ENCODE measurements around the gene RNF212. TPM values are rescaled to one million over a fixed set of nuclear protein-coding genes. Genes with fewer than 3 reads are reported as not detected.
A peak's percentile ranks its signal among the peaks of the same experiment; 100 is the strongest.

Gene RNF212
- total and polyA plus RNA-seq, 2 of the 13 experiments (the other 11 are each of a cell fraction or from before 2014, with no cell fraction given) = not detected

DNA sequence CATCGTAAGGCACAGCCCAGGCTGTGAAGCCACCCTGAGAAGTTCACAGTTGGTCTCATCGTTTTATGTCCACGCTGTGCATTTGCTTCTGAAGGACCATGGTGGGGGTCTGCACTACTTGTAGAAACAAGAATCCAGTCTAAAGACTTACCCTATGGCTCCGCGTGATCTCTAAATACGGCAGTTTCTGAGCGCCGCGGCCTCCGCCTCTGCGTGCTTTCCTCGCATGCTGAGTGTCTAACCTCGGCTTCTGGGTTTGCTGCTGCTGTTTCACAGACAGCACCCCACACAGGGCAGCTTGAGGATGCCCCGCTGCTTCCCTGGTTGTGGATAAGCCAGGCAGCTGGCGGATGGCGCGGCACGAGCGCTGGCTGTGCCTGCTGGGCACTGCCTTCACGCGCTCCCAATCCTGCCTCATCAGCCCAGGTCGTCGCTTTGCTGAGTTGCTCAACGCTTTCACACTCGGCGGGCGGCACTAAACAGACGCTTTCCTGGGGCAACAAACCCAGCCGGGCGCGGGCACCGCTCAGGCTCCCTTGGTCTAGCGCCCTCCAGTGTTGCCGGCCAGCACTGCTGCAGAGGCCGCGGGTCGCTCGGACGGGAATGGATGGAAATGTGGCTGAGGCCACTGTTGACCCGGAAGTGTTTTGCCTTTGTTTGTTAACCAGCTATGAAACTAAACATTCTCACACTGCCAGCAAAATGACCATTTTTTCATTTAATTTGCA is 62.7 kb downstream of the RNF212 start:
- no peaks in the 10 kb centered on the region for H3K36me3 ChIP-seq (replicated peaks in 1 of 2; ENCODE audit: control insufficient read depth in 1 of 2, insufficient read depth in 2 of 2, low read length in 2 of 2)
- POLR2A ChIA-PET = no interaction called here
- CTCF ChIA-PET (ENCODE audit: low intra/inter-chr PET ratio, low total read pairs) = no interaction called here
- no peak overlapping the region for H3K9ac ChIP-seq (ENCODE audit: insufficient read depth, low read depth, low read length)
- H3K4me3 ChIP-seq (replicated peaks in 1 of 3; ENCODE audit: insufficient read depth in 1 of 3, low read depth in 2 of 3, low read length in 3 of 3) = no peak overlapping the region
- no peak overlapping the region for H3K27ac ChIP-seq (ENCODE audit: extremely low read length, insufficient read depth, low read length)
- H3K27me3 ChIP-seq (ENCODE audit: control insufficient read depth in 1 of 2, insufficient read depth in 2 of 2, low read length in 2 of 2) = peaks cover 29 to 75% of the 10 kb centered on the region in 2 experiments
- H3K4me1 ChIP-seq (ENCODE audit: insufficient read depth, low read length) = 0 out of 2 replicates have a peak, but pooled peaks cover 1% of the 10 kb centered on the region
- intact Hi-C loops (cut with micrococcal nuclease; ENCODE audit: unreplicated experiment) (no loop called here), in situ Hi-C loops (cut with HindIII; ENCODE audit: extremely low pct_ligation_motif_present, low pct_unique_long_range_greater_than_20kb) (no loop called here)
- no peak overlapping the region for H3K4me2 ChIP-seq (ENCODE audit: low read depth, low read length)
- ATAC-seq = no peak
- TF ChIP-seq ZNF546 (CRISPR knock-in tag; conservative IDR thresholded peaks at IDR 0.05) = no peak
- TF ChIP-seq GABPB1 (CRISPR knock-in tag; IDR thresholded peaks at IDR 0.05) = peak; percentile 74
- 0 out of 2 replicates have a peak, but pooled peaks have one; percentile 22 for TF ChIP-seq RAD21 (CRISPR knock-in tag; IDR thresholded peaks at IDR 0.05)
- no peak for TF ChIP-seq GABPA (IDR thresholded peaks at IDR 0.05; ENCODE audit: low read depth, low read length)
- TF ChIP-seq GABPA (CRISPR knock-in tag; IDR thresholded peaks at IDR 0.05; ENCODE audit: low read depth) = peak; percentile 46; the same call in 1 of the 2 replicates
- TF ChIP-seq SMARCC2 (IDR thresholded peaks at IDR 0.05) = no peak
- TF ChIP-seq, protein P1, sequence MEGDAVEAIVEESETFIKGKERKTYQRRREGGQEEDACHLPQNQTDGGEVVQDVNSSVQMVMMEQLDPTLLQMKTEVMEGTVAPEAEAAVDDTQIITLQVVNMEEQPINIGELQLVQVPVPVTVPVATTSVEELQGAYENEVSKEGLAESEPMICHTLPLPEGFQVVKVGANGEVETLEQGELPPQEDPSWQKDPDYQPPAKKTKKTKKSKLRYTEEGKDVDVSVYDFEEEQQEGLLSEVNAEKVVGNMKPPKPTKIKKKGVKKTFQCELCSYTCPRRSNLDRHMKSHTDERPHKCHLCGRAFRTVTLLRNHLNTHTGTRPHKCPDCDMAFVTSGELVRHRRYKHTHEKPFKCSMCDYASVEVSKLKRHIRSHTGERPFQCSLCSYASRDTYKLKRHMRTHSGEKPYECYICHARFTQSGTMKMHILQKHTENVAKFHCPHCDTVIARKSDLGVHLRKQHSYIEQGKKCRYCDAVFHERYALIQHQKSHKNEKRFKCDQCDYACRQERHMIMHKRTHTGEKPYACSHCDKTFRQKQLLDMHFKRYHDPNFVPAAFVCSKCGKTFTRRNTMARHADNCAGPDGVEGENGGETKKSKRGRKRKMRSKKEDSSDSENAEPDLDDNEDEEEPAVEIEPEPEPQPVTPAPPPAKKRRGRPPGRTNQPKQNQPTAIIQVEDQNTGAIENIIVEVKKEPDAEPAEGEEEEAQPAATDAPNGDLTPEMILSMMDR (CRISPR knock-in tag; IDR thresholded peaks at IDR 0.05) = peak; percentile 38
- peak; percentile 82 for TF ChIP-seq NR2C2 (CRISPR knock-in tag; IDR thresholded peaks at IDR 0.05; ENCODE audit: borderline replicate concordance)
- 0 out of 2 replicates have a peak, but pooled peaks have one; percentile 51 for TF ChIP-seq HNRNPL (IDR thresholded peaks at IDR 0.05; ENCODE audit: low read depth, low read length)
- no peak for TF ChIP-seq GTF3A (CRISPR knock-in tag; conservative IDR thresholded peaks at IDR 0.05)
- TF ChIP-seq, protein P2, sequence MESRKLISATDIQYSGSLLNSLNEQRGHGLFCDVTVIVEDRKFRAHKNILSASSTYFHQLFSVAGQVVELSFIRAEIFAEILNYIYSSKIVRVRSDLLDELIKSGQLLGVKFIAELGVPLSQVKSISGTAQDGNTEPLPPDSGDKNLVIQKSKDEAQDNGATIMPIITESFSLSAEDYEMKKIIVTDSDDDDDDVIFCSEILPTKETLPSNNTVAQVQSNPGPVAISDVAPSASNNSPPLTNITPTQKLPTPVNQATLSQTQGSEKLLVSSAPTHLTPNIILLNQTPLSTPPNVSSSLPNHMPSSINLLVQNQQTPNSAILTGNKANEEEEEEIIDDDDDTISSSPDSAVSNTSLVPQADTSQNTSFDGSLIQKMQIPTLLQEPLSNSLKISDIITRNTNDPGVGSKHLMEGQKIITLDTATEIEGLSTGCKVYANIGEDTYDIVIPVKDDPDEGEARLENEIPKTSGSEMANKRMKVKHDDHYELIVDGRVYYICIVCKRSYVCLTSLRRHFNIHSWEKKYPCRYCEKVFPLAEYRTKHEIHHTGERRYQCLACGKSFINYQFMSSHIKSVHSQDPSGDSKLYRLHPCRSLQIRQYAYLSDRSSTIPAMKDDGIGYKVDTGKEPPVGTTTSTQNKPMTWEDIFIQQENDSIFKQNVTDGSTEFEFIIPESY (CRISPR knock-in tag; IDR thresholded peaks at IDR 0.05) = peak; percentile 82
- no TSS peak for BruUV-seq (replicated peaks)
- FAIRE-seq = no peak
- no peaks in the 10 kb centered on the region for H3K79me2 ChIP-seq (ENCODE audit: insufficient read depth, low read length)
- no peaks in the 10 kb centered on the region for H3K9me3 ChIP-seq (ENCODE audit: low read length)
- H2AFZ ChIP-seq (ENCODE audit: low read length) = no peak overlapping the region
- H4K20me1 ChIP-seq (ENCODE audit: insufficient read depth, low read length) = peaks cover 15% of the 10 kb centered on the region; the same call in 1 of the 2 replicates
- no peak for DNase-seq (ENCODE audit: low spot score)
- 58% methylated on average over 27 of the region's 40 CpGs for WGBS (ENCODE audit: low lambda C conversion rate)

All from HepG2 (cell line).